Measurements from ENCODE around the gene SPATA2. TPM values are rescaled to one million over a fixed set of nuclear protein-coding genes. Genes with fewer than 3 reads are reported as not detected.

The SPATA2 gene
- total and polyA plus RNA-seq, 2 donors (not counting 3 experiments of a cell fraction or from before 2014, with no cell fraction given) = 4.9 to 6.1 TPM

DNA sequence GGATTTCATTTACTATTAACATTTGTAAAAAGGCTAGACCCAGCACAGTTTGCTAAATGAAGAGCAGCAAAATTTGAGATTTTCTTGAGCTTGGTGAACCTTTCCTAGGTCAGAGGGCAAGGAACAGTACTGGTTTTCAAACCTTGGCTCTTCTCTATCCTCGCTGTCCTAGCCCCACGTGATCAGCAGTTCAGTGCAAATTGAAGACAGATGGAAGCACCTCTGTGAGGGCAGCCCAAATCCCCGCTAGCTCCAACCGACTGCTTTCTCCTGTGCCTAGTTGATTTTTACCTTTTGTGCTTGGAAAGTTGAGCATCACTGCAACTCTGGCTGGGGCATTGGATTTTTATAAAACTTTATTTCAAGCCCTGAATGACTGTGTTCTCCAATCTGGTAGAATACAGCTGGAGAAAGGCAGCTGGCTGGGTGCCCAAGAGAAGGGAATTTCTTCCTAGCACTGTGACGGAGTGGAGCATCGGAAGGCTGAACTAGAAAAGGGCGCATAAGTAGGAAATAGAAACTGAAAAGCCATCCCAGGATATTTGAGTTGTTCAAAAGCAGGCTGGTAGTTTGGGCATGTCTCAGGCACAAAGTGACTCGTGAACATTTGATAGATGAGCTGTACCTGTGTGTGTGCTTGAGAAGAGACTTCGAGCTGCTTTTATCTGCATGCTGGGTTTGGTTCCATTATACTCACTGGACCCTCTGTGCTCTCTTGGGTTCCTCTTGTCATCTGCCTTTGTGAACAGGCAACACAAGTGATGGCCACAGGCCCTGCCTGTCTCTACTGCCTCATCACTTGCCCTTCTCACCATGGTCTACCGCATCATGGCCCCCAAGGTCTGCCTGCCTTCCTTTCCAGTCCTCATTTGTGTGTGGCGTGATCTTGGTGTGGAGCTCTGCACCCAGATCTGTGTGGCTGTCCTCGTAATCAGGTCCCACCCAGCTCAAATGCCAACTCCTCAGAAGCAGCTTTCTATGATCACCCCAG is 23.1 kb upstream of the SPATA2 start:
- no peak overlapping the region for H3K27ac ChIP-seq (ENCODE audit: insufficient read depth, low read depth, low read length)
- H3K36me3 ChIP-seq (ENCODE audit: control insufficient read depth in 2 of 2, extremely low read depth in 1 of 2, insufficient read depth in 2 of 2, low read length in 2 of 2) = peaks cover 4 to 8% of the 10 kb centered on the region in 2 experiments
- H3K9me1 ChIP-seq (replicated peaks; ENCODE audit: control insufficient read depth, extremely low read depth, insufficient read depth, low read length) = no peaks in the 10 kb centered on the region
- H3K27me3 ChIP-seq (ENCODE audit: control insufficient read depth in 2 of 2, insufficient read depth in 2 of 2, low read length in 2 of 2) = no peaks in the 10 kb centered on the region
- no peaks in the 10 kb centered on the region for H4K20me1 ChIP-seq (replicated peaks; ENCODE audit: control insufficient read depth, extremely low read depth, insufficient read depth, low read length)
- no peak for TF ChIP-seq FOS (IDR thresholded peaks at IDR 0.05; ENCODE audit: borderline replicate concordance, insufficient read depth, low read length)
- no peak for TF ChIP-seq EZH2 (IDR thresholded peaks at IDR 0.05; ENCODE audit: borderline replicate concordance, low read depth, low read length, severe bottlenecking)
- TF ChIP-seq POLR2A (IDR thresholded peaks at IDR 0.05; ENCODE audit: low read depth, low read length) = no peak
- TF ChIP-seq MYC (IDR thresholded peaks at IDR 0.05; ENCODE audit: low read depth, low read length) = no peak
- TF ChIP-seq, protein P1, sequence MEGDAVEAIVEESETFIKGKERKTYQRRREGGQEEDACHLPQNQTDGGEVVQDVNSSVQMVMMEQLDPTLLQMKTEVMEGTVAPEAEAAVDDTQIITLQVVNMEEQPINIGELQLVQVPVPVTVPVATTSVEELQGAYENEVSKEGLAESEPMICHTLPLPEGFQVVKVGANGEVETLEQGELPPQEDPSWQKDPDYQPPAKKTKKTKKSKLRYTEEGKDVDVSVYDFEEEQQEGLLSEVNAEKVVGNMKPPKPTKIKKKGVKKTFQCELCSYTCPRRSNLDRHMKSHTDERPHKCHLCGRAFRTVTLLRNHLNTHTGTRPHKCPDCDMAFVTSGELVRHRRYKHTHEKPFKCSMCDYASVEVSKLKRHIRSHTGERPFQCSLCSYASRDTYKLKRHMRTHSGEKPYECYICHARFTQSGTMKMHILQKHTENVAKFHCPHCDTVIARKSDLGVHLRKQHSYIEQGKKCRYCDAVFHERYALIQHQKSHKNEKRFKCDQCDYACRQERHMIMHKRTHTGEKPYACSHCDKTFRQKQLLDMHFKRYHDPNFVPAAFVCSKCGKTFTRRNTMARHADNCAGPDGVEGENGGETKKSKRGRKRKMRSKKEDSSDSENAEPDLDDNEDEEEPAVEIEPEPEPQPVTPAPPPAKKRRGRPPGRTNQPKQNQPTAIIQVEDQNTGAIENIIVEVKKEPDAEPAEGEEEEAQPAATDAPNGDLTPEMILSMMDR (IDR thresholded peaks at IDR 0.05; ENCODE audit: extremely low read depth in 1 of 2, insufficient read depth in 1 of 2, low read depth in 1 of 2, low read length in 2 of 2) = no peak
- no peak for TF ChIP-seq GATA2 (IDR thresholded peaks at IDR 0.05; ENCODE audit: insufficient read depth, insufficient read length, low read depth, low read length)
- TF ChIP-seq JUN (IDR thresholded peaks at IDR 0.05; ENCODE audit: borderline replicate concordance, insufficient read depth, insufficient read length, low read depth) = no peak
- TF ChIP-seq, protein P2, sequence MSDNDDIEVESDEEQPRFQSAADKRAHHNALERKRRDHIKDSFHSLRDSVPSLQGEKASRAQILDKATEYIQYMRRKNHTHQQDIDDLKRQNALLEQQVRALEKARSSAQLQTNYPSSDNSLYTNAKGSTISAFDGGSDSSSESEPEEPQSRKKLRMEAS (IDR thresholded peaks at IDR 0.05; ENCODE audit: insufficient read depth, insufficient read length) = no peak
- TF ChIP-seq POLR2AphosphoS5 (IDR thresholded peaks at IDR 0.05; ENCODE audit: insufficient read depth, low read depth, low read length) = no peak
- FAIRE-seq (peak; percentile 33), DNase-seq (ENCODE audit: low read depth, low spot score) (peak; percentile 49)
- no peak overlapping the region for H3K4me3 ChIP-seq (replicated peaks in 1 of 3; ENCODE audit: insufficient read depth in 1 of 3, low read depth in 1 of 3, low read length in 3 of 3)
- dilution Hi-C loops (cut with MboI; ENCODE audit: extremely low pct_ligation_motif_present, low sequenced_read_pairs) (no loop called here), intact Hi-C loops (cut with micrococcal nuclease) (no loop called here)
- ChIA-PET POLR2A (no interaction called here), CTCF (interaction anchor here (1.6 to 2.1 kb wide), 4 partner anchors 26 to 147 kb away, joined by 4 to 10 read pairs (median 6); no protein-coding TSS in a partner anchor)
- H3K4me1 ChIP-seq (ENCODE audit: control insufficient read depth, extremely low read depth, insufficient read depth, low read length) = peaks cover 20% of the 10 kb centered on the region
- H3K9me3 ChIP-seq (replicated peaks; ENCODE audit: control insufficient read depth, insufficient read depth, low read length) = no peaks in the 10 kb centered on the region
- BruUV-seq (replicated peaks) = no TSS peak
- peak overlapping the region; percentile 92 for H3K4me2 ChIP-seq (ENCODE audit: insufficient read depth, low read length)
- H3K9ac ChIP-seq (replicated peaks; ENCODE audit: extremely low read depth, insufficient read depth, low read length) = no peak overlapping the region
- peaks cover 58% of the 10 kb centered on the region for H3K79me2 ChIP-seq (ENCODE audit: control insufficient read depth, insufficient read depth, low read length)
- H2AFZ ChIP-seq (ENCODE audit: low read depth, low read length) = no peak overlapping the region

Data from endothelial cell of umbilical vein (primary cell).